Measurements from ENCODE around the gene ORMDL3. TPM values are rescaled to one million over a fixed set of nuclear protein-coding genes. Genes with fewer than 3 reads are reported as not detected.

The ORMDL3 gene
- total and polyA plus RNA-seq, 2 experiments from 2014 or later = 33.6 to 38.5 TPM

GRCh38 chr17:39908789-39909352, 18.5 kb downstream of the ORMDL3 start:
- no peaks in the 10 kb centered on the region for H3K4me1 ChIP-seq (ENCODE audit: insufficient read depth)
- H3K79me2 ChIP-seq (replicated peaks; ENCODE audit: insufficient read depth) = no peaks in the 10 kb centered on the region
- no peak overlapping the region for H3K4me3 ChIP-seq
- ATAC-seq (no peak), DNase-seq (ENCODE audit: low spot score) (no peak)
- no peaks in the 10 kb centered on the region for H3F3A ChIP-seq (replicated peaks; ENCODE audit: low read depth)
- Mint-ChIP-seq H3K36me3 (ENCODE audit: low read depth) (peaks cover 2% of the 10 kb centered on the region; the same call in 1 of the 3 replicates), H3K9me3 (no peaks in the 10 kb centered on the region), H3K4me3 (no peak overlapping the region), H3K27me3 (ENCODE audit: insufficient read depth, low read depth, poor library complexity) (peaks cover 10% of the 10 kb centered on the region), H3K27ac (no peak overlapping the region), H3K4me1 (no peaks in the 10 kb centered on the region)
- H3K27me3 ChIP-seq (ENCODE audit: insufficient read depth) = no peaks in the 10 kb centered on the region
- H3K36me3 ChIP-seq (ENCODE audit: insufficient read depth) = no peaks in the 10 kb centered on the region; the same call in 1 of the 2 replicates
- H3K9me2 ChIP-seq (ENCODE audit: insufficient read depth) = no peaks in the 10 kb centered on the region
- H4K20me1 ChIP-seq (replicated peaks; ENCODE audit: insufficient read depth) = no peaks in the 10 kb centered on the region
- no peak overlapping the region for H3K27ac ChIP-seq (ENCODE audit: low read depth)
- no peak overlapping the region for H2AFZ ChIP-seq
- no peak overlapping the region for H3K4me2 ChIP-seq
- TF ChIP-seq POLR2AphosphoS5 (IDR thresholded peaks at IDR 0.05; ENCODE audit: low read depth) = no peak
- no peak for TF ChIP-seq ZNF331 (CRISPR knock-in tag; IDR thresholded peaks at IDR 0.05; ENCODE audit: low read depth)
- TF ChIP-seq ETS1 (IDR thresholded peaks at IDR 0.05) = no peak

- Mint-ChIP-seq H3K27me3 (ENCODE audit: insufficient read depth, low read depth, poor library complexity) (peaks cover 6% of the 10 kb centered on the region), H3K9me3 (no peaks in the 10 kb centered on the region), H3K4me3 (no peak overlapping the region), H3K27ac (no peak overlapping the region), H3K36me3 (ENCODE audit: low read depth) (peaks cover 2% of the 10 kb centered on the region; the same call in 1 of the 3 replicates), H3K4me1 (no peaks in the 10 kb centered on the region)
- no peaks in the 10 kb centered on the region for H3K4me1 ChIP-seq (ENCODE audit: insufficient read depth)
- ATAC-seq = no peak
- H4K20me1 ChIP-seq (replicated peaks; ENCODE audit: insufficient read depth) = no peaks in the 10 kb centered on the region
- H3F3A ChIP-seq (replicated peaks; ENCODE audit: low read depth) = no peaks in the 10 kb centered on the region
- no peak overlapping the region for H2AFZ ChIP-seq
- no peaks in the 10 kb centered on the region for H3K79me2 ChIP-seq (replicated peaks; ENCODE audit: insufficient read depth)
- H3K27me3 ChIP-seq (ENCODE audit: insufficient read depth) = no peaks in the 10 kb centered on the region
- H3K4me2 ChIP-seq = no peak overlapping the region
- no peak for DNase-seq (ENCODE audit: low spot score)
- H3K27ac ChIP-seq (ENCODE audit: low read depth) = no peak overlapping the region
- no peak overlapping the region for H3K4me3 ChIP-seq
- H3K36me3 ChIP-seq (ENCODE audit: insufficient read depth) = no peaks in the 10 kb centered on the region
- no peaks in the 10 kb centered on the region for H3K9me2 ChIP-seq (ENCODE audit: insufficient read depth)
- TF ChIP-seq ZNF462 (CRISPR knock-in tag; IDR thresholded peaks at IDR 0.05) = no peak
- no peak for TF ChIP-seq JUNB (IDR thresholded peaks at IDR 0.05; ENCODE audit: unreplicated experiment)
- no peak for TF ChIP-seq CREB1 (CRISPR knock-in tag; IDR thresholded peaks at IDR 0.05; ENCODE audit: low read depth)
- TF ChIP-seq STAT1 (IDR thresholded peaks at IDR 0.05; ENCODE audit: unreplicated experiment) = no peak
- no peak for TF ChIP-seq EZH2 (IDR thresholded peaks at IDR 0.05; ENCODE audit: low read depth, unreplicated experiment)
- no peak for TF ChIP-seq ZNF331 (CRISPR knock-in tag; IDR thresholded peaks at IDR 0.05; ENCODE audit: low read depth)
- no peak for TF ChIP-seq POLR2AphosphoS5 (IDR thresholded peaks at IDR 0.05; ENCODE audit: low read depth)
- no peak for TF ChIP-seq ETS1 (IDR thresholded peaks at IDR 0.05)
- TF ChIP-seq CTCF (conservative IDR thresholded peaks at IDR 0.05; ENCODE audit: low read depth in 2 of 2) = no peak
- no peak for TF ChIP-seq EZH2phosphoT487 (IDR thresholded peaks at IDR 0.05; ENCODE audit: unreplicated experiment)
Measured at GRCh38 chr17:39904990-39905288, 22.5 kb downstream of the ORMDL3 start.
